HCT116 (cell line): ENCODE measurements around the gene KRTAP12-1.

Source experiments
- CTCF ChIP-seq, 3 experiments: fragments of 200-600 bp in 1 of 3; sonication (generic) in 1 of 3; IDR thresholded peaks in 2 of 3; conservative IDR thresholded peaks in 1 of 3; 2 replicates each; pipeline ENCODE4 v1.5.1; 2012 to 2017; ENCODE audit warnings: low read depth in 2 of 3, low read length in 2 of 3, antibody characterized with exemption in 1 of 3, borderline replicate concordance in 1 of 3, control low read depth in 1 of 3, mild to moderate bottlenecking in 1 of 3, mixed read lengths in 1 of 3, mixed run types in 1 of 3, moderate library complexity in 1 of 3; ENCODE audit not compliant: insufficient read depth in 1 of 3
- ELF1 ChIP-seq: IDR thresholded peaks from 2 replicates; pipeline ENCODE4 v1.6.1; 2012; ENCODE audit warnings: low read depth, borderline replicate concordance
- EZH2 ChIP-seq: fragments of 200-600 bp; sonication (generic); IDR thresholded peaks from 2 replicates; pipeline ENCODE4 v1.6.1; 2017; ENCODE audit warnings: antibody characterized with exemption, mixed run types
- MAX ChIP-seq: IDR thresholded peaks from 2 replicates; pipeline ENCODE4 v1.6.1; 2012
- POLR2A ChIP-seq: IDR thresholded peaks from 2 replicates; pipeline ENCODE4 v1.7.0; 2011; ENCODE audit warnings: borderline replicate concordance; ENCODE audit not compliant: insufficient read depth, insufficient read length; ENCODE audit errors: extremely low read depth
- YY1 ChIP-seq: IDR thresholded peaks from 2 replicates; pipeline ENCODE4 v1.6.1; 2011; ENCODE audit warnings: low read length, low read depth, moderate library complexity, mild to moderate bottlenecking; ENCODE audit not compliant: insufficient replicate concordance; ENCODE audit errors: extremely low read depth
- ZFX ChIP-seq: fragments of 450-650 bp; IDR thresholded peaks from 2 replicates; pipeline ENCODE4 v1.6.1; 2017

- no peak for TF ChIP-seq ELF1
- no peak for TF ChIP-seq POLR2A
- TF ChIP-seq CTCF (IDR thresholded peaks at IDR 0.05 in 2 of 3, conservative IDR thresholded peaks at IDR 0.05 in 1 of 3; ENCODE audit: borderline replicate concordance in 1 of 3, insufficient read depth in 1 of 3, low read depth in 2 of 3, low read length in 2 of 3) = no peak
- TF ChIP-seq MAX = no peak
- TF ChIP-seq YY1 = no peak
- TF ChIP-seq EZH2 = no peak
- no peak for TF ChIP-seq ZFX
Observed at GRCh38 chr21:44704636-44705001, 22.7 kb upstream of the KRTAP12-1 start.
